GM12874 (cell line): Measurements from ENCODE around the gene ZFAND3.

ENCODE experiments used
- TF ChIP-seq, protein P1 (sequence below): IDR thresholded peaks from 2 replicates; pipeline ENCODE4 v1.5.1; 2011; ENCODE audit warnings: low read depth, mild to moderate bottlenecking, control low read depth, low read length, moderate library complexity; ENCODE audit not compliant: insufficient read depth

The ZFAND3 gene

GRCh38 chr6:38039502-38039901 lies 220.0 kb downstream of the ZFAND3 start:
- TF ChIP-seq, protein P1, sequence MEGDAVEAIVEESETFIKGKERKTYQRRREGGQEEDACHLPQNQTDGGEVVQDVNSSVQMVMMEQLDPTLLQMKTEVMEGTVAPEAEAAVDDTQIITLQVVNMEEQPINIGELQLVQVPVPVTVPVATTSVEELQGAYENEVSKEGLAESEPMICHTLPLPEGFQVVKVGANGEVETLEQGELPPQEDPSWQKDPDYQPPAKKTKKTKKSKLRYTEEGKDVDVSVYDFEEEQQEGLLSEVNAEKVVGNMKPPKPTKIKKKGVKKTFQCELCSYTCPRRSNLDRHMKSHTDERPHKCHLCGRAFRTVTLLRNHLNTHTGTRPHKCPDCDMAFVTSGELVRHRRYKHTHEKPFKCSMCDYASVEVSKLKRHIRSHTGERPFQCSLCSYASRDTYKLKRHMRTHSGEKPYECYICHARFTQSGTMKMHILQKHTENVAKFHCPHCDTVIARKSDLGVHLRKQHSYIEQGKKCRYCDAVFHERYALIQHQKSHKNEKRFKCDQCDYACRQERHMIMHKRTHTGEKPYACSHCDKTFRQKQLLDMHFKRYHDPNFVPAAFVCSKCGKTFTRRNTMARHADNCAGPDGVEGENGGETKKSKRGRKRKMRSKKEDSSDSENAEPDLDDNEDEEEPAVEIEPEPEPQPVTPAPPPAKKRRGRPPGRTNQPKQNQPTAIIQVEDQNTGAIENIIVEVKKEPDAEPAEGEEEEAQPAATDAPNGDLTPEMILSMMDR, result no peak

GRCh38 chr6:38040254-38040653 lies 220.7 kb downstream of the ZFAND3 start:
- TF ChIP-seq, protein P1, result no peak

DNA sequence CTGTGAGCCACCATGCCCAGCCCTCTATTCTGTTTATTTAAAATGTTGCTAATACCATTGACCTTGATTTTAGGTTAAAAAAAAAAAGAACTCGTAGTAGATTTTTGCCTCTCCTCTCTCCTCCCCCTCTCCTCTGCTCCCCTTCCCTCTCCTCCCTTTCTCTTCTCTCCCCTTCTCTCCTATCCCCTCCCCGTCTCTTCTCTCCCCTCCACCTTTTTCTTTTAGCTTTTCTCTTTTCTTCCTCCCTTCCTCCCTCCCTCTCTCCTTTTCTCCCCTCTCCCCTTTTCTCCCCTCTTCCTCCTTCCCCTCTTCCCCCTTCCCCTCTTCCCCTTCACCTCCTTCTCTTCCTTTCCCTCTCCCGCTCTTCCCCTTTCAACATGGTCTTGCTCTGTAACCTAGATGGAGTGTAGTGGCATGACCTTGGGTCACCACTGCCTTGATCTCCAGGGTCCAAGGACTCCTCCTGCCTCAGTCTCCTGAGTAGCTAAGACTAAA lies 223.8 kb downstream of the ZFAND3 start:
- TF ChIP-seq, protein P1, result no peak

DNA sequence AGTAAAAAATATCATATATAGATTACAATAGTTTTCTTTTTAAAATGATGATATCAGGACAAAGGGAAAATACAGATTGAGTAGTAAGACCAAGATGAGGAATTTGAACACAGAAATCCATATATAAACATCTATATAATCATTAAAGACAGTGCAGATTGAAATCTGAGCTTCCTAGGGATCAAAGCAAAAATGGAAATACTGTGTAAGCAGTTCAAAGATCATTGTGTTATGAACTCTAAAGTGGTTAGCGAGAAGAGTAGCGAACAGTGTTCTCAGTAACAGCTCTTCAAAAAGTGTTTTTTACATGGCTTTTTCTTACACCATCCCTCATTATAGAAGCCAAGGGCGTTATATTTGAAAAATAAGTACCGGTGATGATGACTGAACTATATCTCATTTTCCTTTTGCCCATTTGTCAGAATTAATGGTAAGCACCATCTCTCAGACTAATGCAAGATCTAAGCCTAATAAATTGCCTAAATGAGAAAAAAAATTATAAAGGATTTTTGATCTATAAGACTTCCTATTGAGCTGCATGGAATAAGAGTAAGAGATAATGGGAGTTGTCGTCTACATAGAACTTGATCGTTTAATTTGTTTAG lies 226.3 kb downstream of the ZFAND3 start:
- TF ChIP-seq, protein P1, result no peak

- TF ChIP-seq, protein P1, result no peak
These were observed 228.0 kb downstream of the ZFAND3 start for GRCh38 chr6:38047562-38047961.

- TF ChIP-seq, protein P1, result no peak
These were observed 232.4 kb downstream of the ZFAND3 start for GRCh38 chr6:38051819-38052434.

- TF ChIP-seq, protein P1, result no peak
These were observed 235.1 kb downstream of the ZFAND3 start for GRCh38 chr6:38054527-38055202.
